Prostate gland (tissue), 2 donors: Measurements from ENCODE around the gene TTC1.

ENCODE experiments used
- POLR2AphosphoS5 ChIP-seq: sonication (generic); formaldehyde crosslinking; IDR thresholded peaks from one replicate; pipeline ENCODE4 v1.6.1; 2017; ENCODE audit warnings: antibody characterized with exemption
- TF ChIP-seq, protein P1 (sequence below), 4 experiments: fragments of 200-600 bp in 2 of 4; fragments of 450-650 bp in 2 of 4; sonication (generic) in 2 of 4; IDR thresholded peaks; 1 replicate in 3 of 4; 2 replicates in 1 of 4; pipeline ENCODE4 v1.5.1; 2016 to 2019; ENCODE audit warnings: antibody characterized with exemption in 4 of 4, mild to moderate bottlenecking in 2 of 4, moderate library complexity in 2 of 4

DNA sequence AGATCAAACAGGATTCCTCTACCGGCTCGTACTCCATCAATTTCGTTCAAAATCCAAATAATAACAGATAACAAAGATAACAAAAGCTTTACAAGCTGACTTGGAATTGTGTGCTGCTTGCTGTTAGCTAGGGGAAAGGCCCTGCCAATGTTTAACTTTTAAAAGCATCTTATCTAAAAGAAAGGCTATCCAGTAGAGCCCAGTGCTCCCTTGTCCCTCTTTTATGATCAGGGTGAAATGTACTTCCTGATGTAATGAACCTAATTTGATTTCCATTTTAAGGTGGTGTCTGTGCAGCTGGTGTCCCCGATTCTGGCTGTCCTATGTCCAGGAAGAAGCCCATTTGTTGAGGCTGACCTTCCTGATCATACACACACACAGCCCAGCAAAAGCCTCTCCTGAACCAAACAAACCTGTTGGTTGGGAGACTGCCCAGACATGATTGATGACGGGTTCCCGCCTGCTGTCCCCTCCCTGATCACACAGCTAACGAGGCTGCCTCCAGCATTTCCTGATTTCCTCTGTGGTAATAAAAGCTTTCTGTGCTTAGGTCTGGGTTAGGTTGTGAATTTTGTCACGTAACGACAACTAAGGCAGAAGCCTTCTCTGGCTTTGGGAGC is 56.2 kb downstream of the TTC1 start:
- peak; percentile 81 for TF ChIP-seq POLR2AphosphoS5
- TF ChIP-seq, protein P1, sequence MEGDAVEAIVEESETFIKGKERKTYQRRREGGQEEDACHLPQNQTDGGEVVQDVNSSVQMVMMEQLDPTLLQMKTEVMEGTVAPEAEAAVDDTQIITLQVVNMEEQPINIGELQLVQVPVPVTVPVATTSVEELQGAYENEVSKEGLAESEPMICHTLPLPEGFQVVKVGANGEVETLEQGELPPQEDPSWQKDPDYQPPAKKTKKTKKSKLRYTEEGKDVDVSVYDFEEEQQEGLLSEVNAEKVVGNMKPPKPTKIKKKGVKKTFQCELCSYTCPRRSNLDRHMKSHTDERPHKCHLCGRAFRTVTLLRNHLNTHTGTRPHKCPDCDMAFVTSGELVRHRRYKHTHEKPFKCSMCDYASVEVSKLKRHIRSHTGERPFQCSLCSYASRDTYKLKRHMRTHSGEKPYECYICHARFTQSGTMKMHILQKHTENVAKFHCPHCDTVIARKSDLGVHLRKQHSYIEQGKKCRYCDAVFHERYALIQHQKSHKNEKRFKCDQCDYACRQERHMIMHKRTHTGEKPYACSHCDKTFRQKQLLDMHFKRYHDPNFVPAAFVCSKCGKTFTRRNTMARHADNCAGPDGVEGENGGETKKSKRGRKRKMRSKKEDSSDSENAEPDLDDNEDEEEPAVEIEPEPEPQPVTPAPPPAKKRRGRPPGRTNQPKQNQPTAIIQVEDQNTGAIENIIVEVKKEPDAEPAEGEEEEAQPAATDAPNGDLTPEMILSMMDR (IDR thresholded peaks at IDR 0.05), result no peak
